ENCODE measurements around the gene ADH5. TPM values are rescaled to one million over a fixed set of nuclear protein-coding genes. Genes with fewer than 3 reads are reported as not detected.

ADH5 gene
- total RNA-seq: 124 and 128 TPM in 2 replicates

GRCh38 chr4:99088481-99089365 is at the start of gene ADH5:
Gene ADH5, minus strand, starts transcription at chr4:99088788. Its CDS starts 88 bp downstream, at chr4:99088700.

Other genes with a start within 250 kb of the ADH5 start
- 212 and 288 TPM in 2 replicates for gene EIF4E, start 159.7 kb downstream of the ADH5 start, total RNA-seq
- gene METAP1, start 93.1 kb downstream of the ADH5 start, total RNA-seq: 39.8 and 62.7 TPM in 2 replicates
- not detected in 2 replicates for gene ADH4, start 55.5 kb upstream of the ADH5 start, total RNA-seq
- gene ADH6, start 130.5 kb upstream of the ADH5 start, total RNA-seq: not detected in 2 replicates
- not detected in 2 replicates for gene ADH1A, start 202.2 kb upstream of the ADH5 start, total RNA-seq
- gene ADH1B, start 232.6 kb upstream of the ADH5 start, total RNA-seq: not detected in 2 replicates